Neural cell (in vitro differentiated cells): ENCODE data around the gene ERBB3.

Experiments used
- EP300 ChIP-seq: fragments of 450-650 bp; conservative IDR thresholded peaks from 2 replicates; pipeline ENCODE4 v1.6.1; 2014; ENCODE audit warnings: antibody characterized with exemption, mild to moderate bottlenecking, moderate library complexity; ENCODE audit not compliant: poor library complexity, severe bottlenecking
- EZH2 ChIP-seq: fragments of 200-600, 300-800 bp; shearing (Covaris generic), sonication (generic); IDR thresholded peaks from 2 replicates; pipeline ENCODE4 v1.6.1; 2014; ENCODE audit warnings: antibody characterized with exemption, low read length, borderline replicate concordance, mild to moderate bottlenecking; ENCODE audit not compliant: insufficient read depth, poor library complexity, severe bottlenecking
- SMC3 ChIP-seq: fragments of 450-650 bp; conservative IDR thresholded peaks from 2 replicates; pipeline ENCODE4 v1.6.1; 2014; ENCODE audit warnings: antibody characterized with exemption, mild to moderate bottlenecking, moderate library complexity; ENCODE audit not compliant: poor library complexity
- TF ChIP-seq, protein P1 (sequence below): fragments of 450-650 bp; IDR thresholded peaks from 2 replicates; pipeline ENCODE4 v1.5.1; 2014; ENCODE audit warnings: antibody characterized with exemption, mild to moderate bottlenecking, moderate library complexity; ENCODE audit not compliant: poor library complexity, severe bottlenecking

DNA sequence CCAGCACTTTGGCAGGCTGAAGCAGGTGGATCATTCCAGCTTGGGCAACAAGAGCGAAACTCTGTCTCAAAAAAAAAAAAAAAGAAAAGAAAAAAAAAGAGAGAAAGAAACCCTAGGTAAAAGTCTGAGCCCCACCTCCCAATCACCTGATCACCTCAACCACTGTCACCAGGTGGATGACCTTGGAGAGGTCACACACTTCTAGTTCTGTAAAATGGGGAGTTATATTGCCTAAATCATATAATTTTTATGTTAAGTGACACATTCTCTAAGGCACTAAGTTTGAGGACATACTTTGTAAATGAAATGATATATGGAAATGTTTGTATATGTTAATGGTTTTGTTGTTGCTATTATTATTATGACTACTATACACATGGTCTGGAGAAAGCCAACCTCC, 1.5 kb upstream of the ERBB3 start:
- TF ChIP-seq, protein P1, sequence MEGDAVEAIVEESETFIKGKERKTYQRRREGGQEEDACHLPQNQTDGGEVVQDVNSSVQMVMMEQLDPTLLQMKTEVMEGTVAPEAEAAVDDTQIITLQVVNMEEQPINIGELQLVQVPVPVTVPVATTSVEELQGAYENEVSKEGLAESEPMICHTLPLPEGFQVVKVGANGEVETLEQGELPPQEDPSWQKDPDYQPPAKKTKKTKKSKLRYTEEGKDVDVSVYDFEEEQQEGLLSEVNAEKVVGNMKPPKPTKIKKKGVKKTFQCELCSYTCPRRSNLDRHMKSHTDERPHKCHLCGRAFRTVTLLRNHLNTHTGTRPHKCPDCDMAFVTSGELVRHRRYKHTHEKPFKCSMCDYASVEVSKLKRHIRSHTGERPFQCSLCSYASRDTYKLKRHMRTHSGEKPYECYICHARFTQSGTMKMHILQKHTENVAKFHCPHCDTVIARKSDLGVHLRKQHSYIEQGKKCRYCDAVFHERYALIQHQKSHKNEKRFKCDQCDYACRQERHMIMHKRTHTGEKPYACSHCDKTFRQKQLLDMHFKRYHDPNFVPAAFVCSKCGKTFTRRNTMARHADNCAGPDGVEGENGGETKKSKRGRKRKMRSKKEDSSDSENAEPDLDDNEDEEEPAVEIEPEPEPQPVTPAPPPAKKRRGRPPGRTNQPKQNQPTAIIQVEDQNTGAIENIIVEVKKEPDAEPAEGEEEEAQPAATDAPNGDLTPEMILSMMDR: no peak
- no peak for TF ChIP-seq EP300
- no peak for TF ChIP-seq EZH2
- TF ChIP-seq SMC3: no peak
